Measurements from ENCODE around the gene KCNK3.
A peak's percentile ranks its signal among the peaks of the same experiment; 100 is the strongest.
"Not testable (repeated sequence)": the region's sequence is repeated elsewhere in the genome, so short reads cannot be mapped to it uniquely, and the experiment has no call there.

KCNK3 gene

DNA sequence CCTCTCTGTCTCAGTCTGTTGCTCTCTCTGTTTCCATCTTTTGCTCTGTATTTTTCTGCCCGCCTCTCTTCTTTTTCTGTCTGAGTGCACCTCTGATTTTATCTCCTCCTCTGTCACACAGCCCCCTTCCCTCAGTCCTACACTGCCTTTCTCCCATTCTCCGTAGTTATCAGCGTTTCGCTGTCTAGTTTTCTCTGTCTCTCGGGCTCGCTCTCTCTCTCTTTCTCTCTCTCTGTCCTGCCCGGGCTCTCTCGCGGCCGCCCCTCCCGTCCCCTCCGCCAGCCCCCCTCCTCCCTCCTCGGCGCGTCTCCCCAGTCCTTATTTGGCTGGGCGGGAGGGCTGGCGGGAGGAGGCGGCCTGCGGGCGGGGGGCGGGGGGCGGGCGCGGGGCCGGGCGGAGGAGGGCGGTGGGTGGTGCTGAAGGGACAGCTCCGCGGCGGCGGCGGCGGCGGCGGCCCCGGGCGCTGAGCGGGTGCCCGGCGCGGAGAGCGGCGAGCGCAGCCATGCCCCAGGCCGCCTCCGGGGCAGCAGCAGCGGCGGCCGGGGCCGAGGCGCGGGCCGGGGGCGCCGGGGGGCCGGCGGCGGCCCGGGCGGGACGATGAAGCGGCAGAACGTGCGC is at the start of gene KCNK3:
KCNK3 (plus strand) TSS at position 444 of the 618 bp plus-strand sequence; CDS start at position 598, 154 bp downstream.
- DNase-seq (ENCODE audit: low read depth in 3 of 3) = peak in 2 of 3 donors; percentile 15 to 31

GRCh38 chr2:26644188-26644835 is 48.2 kb upstream of the KCNK3 start:
- no peak for DNase-seq (ENCODE audit: low read depth in 3 of 3)

- DNase-seq (ENCODE audit: low read depth in 3 of 3) = no peak
These were observed 46.8 kb upstream of the KCNK3 start for GRCh38 chr2:26645762-26646161.

GRCh38 chr2:26646986-26647672 is 45.4 kb upstream of the KCNK3 start:
- no peak for DNase-seq (ENCODE audit: low read depth in 3 of 3)

GRCh38 chr2:26647981-26648380 is 44.5 kb upstream of the KCNK3 start:
- no peak for DNase-seq (ENCODE audit: low read depth in 3 of 3)

DNA sequence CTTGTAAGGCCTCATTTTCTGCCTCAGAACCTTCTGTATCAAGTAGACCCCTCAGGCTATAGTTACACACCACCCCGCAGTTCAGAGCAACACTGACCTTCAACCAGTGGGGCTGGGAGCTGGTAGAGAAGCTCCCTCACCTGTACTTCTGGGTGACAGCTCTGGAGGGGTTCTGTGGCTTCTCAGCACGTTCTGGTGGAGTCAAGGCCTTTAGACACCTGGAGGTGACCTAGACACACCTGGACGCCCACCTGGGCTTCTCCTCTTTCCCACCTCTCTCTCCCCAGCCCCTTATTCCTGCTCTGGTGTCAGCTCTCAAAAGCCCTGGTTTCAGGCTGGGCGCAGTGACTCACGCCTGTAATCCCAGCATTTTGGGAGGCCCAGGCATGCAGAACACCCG is 44.0 kb upstream of the KCNK3 start:
- no peak for DNase-seq (ENCODE audit: low read depth in 3 of 3)

DNA sequence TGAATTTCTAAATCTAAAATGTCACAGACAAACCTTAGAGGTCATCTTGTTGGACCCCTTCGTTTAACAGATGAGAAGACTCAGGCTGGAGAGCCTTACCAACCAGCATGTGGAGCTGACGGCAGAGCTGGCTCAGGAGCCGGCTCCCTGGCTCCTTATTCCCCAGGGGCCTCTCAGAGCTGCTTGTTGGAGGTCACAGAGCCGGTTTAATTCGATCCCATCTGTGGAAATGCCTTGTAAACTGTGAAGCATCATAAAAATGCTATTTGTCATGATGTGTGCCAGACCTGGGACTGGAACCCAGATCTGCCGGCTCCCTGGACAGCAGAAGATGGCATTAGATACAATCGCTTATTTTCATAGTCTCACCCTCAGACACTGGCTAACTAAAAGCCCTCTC is 43.2 kb upstream of the KCNK3 start:
- no peak for DNase-seq (ENCODE audit: low read depth in 3 of 3)

DNA sequence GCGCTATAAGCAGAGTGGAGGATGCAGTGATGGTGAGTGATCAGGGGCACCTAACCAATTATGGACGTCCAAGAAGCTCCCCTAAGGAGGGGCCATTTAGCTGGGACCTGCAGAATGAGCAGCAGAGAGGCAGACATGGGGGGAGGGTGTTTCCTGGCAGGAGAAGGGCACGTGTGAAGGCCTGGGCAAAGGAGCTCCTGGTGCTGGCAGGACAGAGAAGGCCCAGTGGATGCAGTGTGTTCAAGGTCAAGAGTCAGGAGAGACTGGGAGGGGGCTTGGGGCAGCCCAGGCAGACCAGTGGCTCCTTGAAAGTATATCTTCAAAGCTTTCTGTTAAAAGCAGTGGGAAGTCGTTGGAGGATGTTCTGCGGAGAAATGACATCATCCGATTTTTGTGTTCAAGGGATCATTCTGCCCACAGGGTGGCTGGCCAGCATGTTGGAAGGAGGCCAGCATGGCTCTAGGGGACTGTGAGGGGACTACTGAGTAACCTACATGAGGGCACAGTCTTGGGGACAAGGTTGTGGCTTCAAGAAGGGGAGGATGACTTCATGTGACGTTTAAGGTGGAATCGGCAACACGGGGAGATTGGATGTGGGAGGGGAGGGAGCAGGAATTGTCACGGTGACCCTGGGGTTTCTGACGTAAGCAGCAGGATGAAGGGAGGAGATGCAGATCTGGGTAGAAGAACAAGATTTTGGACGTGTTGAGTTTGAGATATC is 42.4 kb upstream of the KCNK3 start:
- DNase-seq (ENCODE audit: low read depth in 3 of 3) = no peak

- no peak for DNase-seq (ENCODE audit: low read depth in 3 of 3)
These were observed 41.6 kb upstream of the KCNK3 start for GRCh38 chr2:26650713-26651469.

- DNase-seq (ENCODE audit: low read depth in 3 of 3) = no peak
These were observed 41.1 kb upstream of the KCNK3 start for GRCh38 chr2:26651470-26651771.

DNA sequence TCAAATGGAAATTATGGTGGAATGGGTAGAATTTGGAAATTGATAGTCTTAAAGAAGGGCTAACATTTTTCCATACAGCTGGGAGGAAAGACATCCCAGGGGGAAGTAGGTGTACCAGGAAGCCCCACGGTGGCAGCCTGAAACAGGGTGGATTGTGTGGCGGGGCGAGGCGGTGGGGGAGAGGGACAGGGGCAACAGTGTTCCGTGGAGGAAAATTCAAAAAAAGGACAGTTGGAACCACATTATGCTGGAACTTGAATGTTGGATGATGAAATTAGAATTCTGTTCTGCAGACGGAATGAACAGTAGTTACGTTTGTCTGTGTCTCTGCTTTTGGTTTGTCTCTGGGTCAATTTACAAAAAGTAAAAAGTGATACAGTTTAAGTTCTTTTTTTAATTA is 40.7 kb upstream of the KCNK3 start:
- DNase-seq (ENCODE audit: low read depth in 3 of 3) = no peak

GRCh38 chr2:26652361-26653041 is 40.0 kb upstream of the KCNK3 start:
- DNase-seq (ENCODE audit: low read depth in 3 of 3) = no peak

DNA sequence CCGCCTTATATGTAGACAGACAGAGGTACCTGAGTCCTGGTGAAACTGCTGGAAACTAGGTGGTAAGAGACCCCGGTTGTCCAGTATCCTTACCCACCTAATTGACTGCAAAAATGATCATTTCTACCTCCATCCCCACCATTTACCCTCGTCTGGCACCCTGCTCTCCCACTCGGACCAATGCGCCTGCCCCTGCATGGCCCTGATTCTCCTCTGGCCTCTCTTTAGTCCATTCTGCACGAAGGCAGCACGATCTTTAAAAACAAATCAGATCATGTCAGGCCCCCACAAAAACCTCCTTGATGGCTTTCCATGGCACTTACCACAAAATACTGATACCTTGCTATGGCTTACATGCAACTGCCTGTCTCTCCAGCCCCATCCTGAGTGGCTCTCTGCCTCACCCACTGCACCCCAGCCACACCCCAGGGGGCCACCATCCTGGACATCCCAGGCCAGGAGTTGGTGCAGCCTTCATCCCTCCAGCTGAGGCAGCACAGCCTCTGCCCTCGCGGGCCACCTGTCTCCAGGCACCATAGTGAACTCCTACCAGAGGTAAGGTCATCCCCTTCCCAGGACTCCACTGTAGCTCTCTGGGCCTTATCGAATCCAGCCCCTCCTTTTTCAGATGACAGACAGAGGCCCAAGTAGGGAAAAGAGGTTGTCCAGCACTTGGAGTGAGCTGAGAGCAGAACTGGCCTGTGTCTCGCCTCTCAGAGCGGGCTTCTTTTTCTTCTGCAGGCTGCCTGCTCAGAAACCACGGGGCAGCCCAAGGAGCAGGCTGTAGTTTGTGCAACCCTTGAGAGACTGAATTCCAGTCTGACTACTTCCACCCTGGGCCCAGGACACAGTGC is 39.1 kb upstream of the KCNK3 start:
- no peak for DNase-seq (ENCODE audit: low read depth in 3 of 3)

GRCh38 chr2:26654061-26654340 is 38.5 kb upstream of the KCNK3 start:
- no peak for DNase-seq (ENCODE audit: low read depth in 3 of 3)

- DNase-seq (ENCODE audit: low read depth in 3 of 3) = not testable (repeated sequence)
These were observed 37.4 kb upstream of the KCNK3 start for GRCh38 chr2:26655120-26655519.

- no peak for DNase-seq (ENCODE audit: low read depth in 3 of 3)
These were observed 36.8 kb upstream of the KCNK3 start for GRCh38 chr2:26655611-26656195.

DNA sequence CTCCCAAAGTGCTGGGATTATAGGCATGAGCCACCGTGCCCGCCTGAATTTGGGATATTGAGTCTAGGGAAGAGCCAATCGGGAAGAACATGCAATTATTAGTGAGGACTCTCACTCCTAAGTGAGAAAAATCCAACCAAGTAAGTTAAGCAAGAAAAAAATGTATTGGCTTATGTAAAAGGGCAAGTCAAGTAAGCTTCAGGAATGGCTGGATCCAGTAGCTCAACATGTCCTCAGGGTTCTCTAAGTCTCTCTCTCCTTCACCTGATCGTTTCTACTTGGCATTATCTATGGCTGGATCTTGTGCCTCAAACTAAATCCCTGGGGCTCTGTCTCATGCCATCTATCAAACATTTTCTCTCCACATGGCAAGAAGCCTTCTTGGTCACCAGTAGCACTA is 35.3 kb upstream of the KCNK3 start:
- DNase-seq (ENCODE audit: low read depth in 3 of 3) = no peak

- DNase-seq (ENCODE audit: low read depth in 3 of 3) = no peak
These were observed 33.7 kb upstream of the KCNK3 start for GRCh38 chr2:26658691-26659346.

DNA sequence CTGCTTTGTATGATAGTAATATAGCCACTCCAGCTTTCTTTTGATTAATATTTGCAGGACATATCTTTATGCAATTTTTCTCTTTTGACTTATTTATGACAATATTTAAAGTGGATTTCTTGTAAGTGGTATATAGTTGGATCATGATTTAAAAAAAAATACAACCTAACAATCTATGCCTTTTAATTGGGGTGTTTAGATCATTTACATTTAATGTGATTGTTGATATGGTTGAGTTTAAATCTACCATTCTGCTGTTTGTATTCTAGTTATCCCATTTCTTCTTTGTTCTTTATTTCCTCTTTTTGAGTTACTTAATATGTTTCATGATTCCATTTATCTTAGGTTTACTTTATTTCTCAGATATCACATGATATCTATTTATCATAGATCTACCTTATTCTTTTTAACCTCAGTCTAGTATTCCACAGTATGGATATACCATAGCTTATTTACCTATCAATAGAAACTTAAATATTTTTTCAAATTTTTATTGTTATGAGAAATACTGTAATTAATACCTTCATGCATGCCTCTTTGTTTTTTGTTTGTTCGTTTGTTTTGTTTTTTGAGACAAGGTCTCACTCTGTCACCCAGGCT is 32.1 kb upstream of the KCNK3 start:
- no peak for DNase-seq (ENCODE audit: low read depth in 3 of 3)

Measured in stimulated activated CD4-positive, alpha-beta T cell treated with anti-CD3 and anti-CD28 coated beads, TNF-alpha, amount 100 ng/mL, for 48 hours (primary cell).